Gastroesophageal sphincter (tissue), 3 donors: ENCODE data around the gene DMC1.

ENCODE experiments used
- POLR2A ChIP-seq, 2 donors: fragments of 450-650 bp; IDR thresholded peaks; one replicate each; pipeline ENCODE4 v1.6.1; 2017; ENCODE audit warnings: antibody characterized with exemption in 2 of 2, mild to moderate bottlenecking in 2 of 2, moderate library complexity in 1 of 2
- POLR2AphosphoS5 ChIP-seq: sonication (generic); formaldehyde crosslinking; IDR thresholded peaks from one replicate; pipeline ENCODE4 v1.6.1; 2017; ENCODE audit warnings: antibody characterized with exemption
- TF ChIP-seq, protein P1 (sequence below), 4 experiments: fragments of 200-600 bp in 2 of 4; fragments of 450-650 bp in 2 of 4; sonication (generic) in 1 of 4; IDR thresholded peaks; one replicate each; pipeline ENCODE4 v1.5.1; 2017 to 2019; ENCODE audit warnings: antibody characterized with exemption in 4 of 4, mild to moderate bottlenecking in 2 of 4, moderate library complexity in 2 of 4

DNA sequence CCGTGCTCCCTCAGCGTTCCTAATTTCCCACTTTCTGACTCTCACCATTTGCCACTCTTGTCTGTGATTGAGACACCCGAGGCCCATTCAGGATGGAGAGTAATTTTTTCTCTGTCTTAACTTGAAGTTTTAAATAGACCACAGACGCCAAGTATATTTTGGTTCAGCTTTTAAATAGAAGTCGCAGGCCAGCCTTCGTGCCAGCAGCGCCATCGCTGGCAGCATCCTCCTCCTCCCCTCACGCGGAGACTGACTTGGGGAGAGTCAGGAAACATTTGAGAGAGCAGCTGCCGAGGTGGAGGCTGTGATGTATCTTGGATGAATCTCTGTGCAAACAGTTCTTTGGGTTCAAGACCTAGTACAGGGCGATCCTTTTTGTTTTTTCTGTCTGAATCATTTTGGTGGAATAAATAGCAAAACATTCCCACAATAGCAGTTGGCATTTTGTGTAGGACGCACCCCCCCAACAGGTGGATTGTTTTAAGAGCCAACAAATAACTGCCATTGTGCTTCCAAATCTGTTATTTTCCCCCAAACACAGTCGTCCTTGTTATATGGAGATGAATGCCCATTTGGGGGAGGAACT lies 889 bp upstream of the DMC1 start:
- TF ChIP-seq POLR2AphosphoS5 (no peak), POLR2A (IDR thresholded peaks at IDR 0.05) (no peak)
- TF ChIP-seq, protein P1, sequence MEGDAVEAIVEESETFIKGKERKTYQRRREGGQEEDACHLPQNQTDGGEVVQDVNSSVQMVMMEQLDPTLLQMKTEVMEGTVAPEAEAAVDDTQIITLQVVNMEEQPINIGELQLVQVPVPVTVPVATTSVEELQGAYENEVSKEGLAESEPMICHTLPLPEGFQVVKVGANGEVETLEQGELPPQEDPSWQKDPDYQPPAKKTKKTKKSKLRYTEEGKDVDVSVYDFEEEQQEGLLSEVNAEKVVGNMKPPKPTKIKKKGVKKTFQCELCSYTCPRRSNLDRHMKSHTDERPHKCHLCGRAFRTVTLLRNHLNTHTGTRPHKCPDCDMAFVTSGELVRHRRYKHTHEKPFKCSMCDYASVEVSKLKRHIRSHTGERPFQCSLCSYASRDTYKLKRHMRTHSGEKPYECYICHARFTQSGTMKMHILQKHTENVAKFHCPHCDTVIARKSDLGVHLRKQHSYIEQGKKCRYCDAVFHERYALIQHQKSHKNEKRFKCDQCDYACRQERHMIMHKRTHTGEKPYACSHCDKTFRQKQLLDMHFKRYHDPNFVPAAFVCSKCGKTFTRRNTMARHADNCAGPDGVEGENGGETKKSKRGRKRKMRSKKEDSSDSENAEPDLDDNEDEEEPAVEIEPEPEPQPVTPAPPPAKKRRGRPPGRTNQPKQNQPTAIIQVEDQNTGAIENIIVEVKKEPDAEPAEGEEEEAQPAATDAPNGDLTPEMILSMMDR (IDR thresholded peaks at IDR 0.05), result peak in 1 of 4 experiments; percentile 19
